Neural cell (in vitro differentiated cells): ENCODE measurements around the gene ADARB2. TPM values are rescaled to one million over a fixed set of nuclear protein-coding genes. Genes with fewer than 3 reads are reported as not detected.

Experiments
- H2AFZ ChIP-seq: fragments of 200-600, 300-800 bp; sonication (generic), shearing (Covaris generic); 2 replicates; pipeline ENCODE4 v1.6.0; 2014; ENCODE audit warnings: low read depth, mild to moderate bottlenecking, antibody characterized with exemption, low read length, moderate library complexity
- H3F3A ChIP-seq: fragments of 200-600 bp; shearing (Covaris generic); 2 replicates; pipeline ENCODE4 v1.6.1; 2016; ENCODE audit warnings: mild to moderate bottlenecking, moderate library complexity, mixed read lengths, antibody characterized with exemption, low read length; ENCODE audit not compliant: insufficient read depth, poor library complexity, severe bottlenecking
- H3K27ac ChIP-seq: fragments of 200-600, 300-800 bp; sonication (generic), shearing (Covaris generic); 2 replicates; pipeline ENCODE4 v1.5.1; 2014; ENCODE audit warnings: mild to moderate bottlenecking, low read length, moderate library complexity
- H3K27me3 ChIP-seq: fragments of 300-800, 200-600 bp; sonication (generic), shearing (Covaris generic); 2 replicates; pipeline ENCODE4 v1.6.0; 2014; ENCODE audit warnings: mild to moderate bottlenecking, low read depth, low read length, moderate library complexity; ENCODE audit not compliant: insufficient read depth
- H3K36me3 ChIP-seq: fragments of 300-800, 200-600 bp; sonication (generic), shearing (Covaris generic); 2 replicates; pipeline ENCODE4 v1.5.1; 2014; ENCODE audit warnings: mild to moderate bottlenecking, antibody characterized with exemption, low read length, moderate library complexity; ENCODE audit not compliant: insufficient read depth
- H3K4me2 ChIP-seq: fragments of 300-800, 200-600 bp; sonication (generic), shearing (Covaris generic); 2 replicates; pipeline ENCODE4 v1.6.0; 2014; ENCODE audit warnings: mild to moderate bottlenecking, low read length
- H3K4me3 ChIP-seq: fragments of 300-800, 200-600 bp; sonication (generic), shearing (Covaris generic); 2 replicates; pipeline ENCODE4 v1.5.1; 2014; ENCODE audit warnings: mild to moderate bottlenecking, low read length, moderate library complexity
- H3K79me2 ChIP-seq: fragments of 200-600 bp; shearing (Covaris generic); replicated peaks from 2 replicates; pipeline ENCODE4 v1.6.0; 2014; ENCODE audit warnings: mild to moderate bottlenecking, low read length, moderate library complexity; ENCODE audit not compliant: insufficient read depth
- H3K9ac ChIP-seq: fragments of 300-800, 200-600 bp; sonication (generic), shearing (Covaris generic); 2 replicates; pipeline ENCODE4 v1.6.1; 2016; ENCODE audit warnings: mild to moderate bottlenecking, low read length, mixed read lengths
- H3K9me2 ChIP-seq: fragments of 200-600 bp; shearing (Covaris generic); 2 replicates; pipeline ENCODE4 v1.6.1; 2016; ENCODE audit warnings: mild to moderate bottlenecking, low read length, mixed read lengths; ENCODE audit not compliant: insufficient read depth
- H3K9me3 ChIP-seq: fragments of 200-600, 300-800 bp; sonication (generic), shearing (Covaris generic); 2 replicates; pipeline ENCODE4 v1.6.1; 2016; ENCODE audit warnings: mild to moderate bottlenecking, mixed run types, low read length, moderate library complexity, mixed read lengths
- H4K20me1 ChIP-seq: fragments of 200-600 bp; shearing (Covaris generic); 2 replicates; pipeline ENCODE4 v1.6.1; 2016; ENCODE audit warnings: mild to moderate bottlenecking, mixed run types; ENCODE audit not compliant: insufficient read depth
- EP300 ChIP-seq: fragments of 450-650 bp; conservative IDR thresholded peaks from 2 replicates; pipeline ENCODE4 v1.6.1; 2014; ENCODE audit warnings: antibody characterized with exemption, mild to moderate bottlenecking, moderate library complexity; ENCODE audit not compliant: poor library complexity, severe bottlenecking
- EZH2 ChIP-seq: fragments of 200-600, 300-800 bp; shearing (Covaris generic), sonication (generic); IDR thresholded peaks from 2 replicates; pipeline ENCODE4 v1.6.1; 2014; ENCODE audit warnings: antibody characterized with exemption, low read length, borderline replicate concordance, mild to moderate bottlenecking; ENCODE audit not compliant: insufficient read depth, poor library complexity, severe bottlenecking
- MXI1 ChIP-seq: fragments of 450-650 bp; conservative IDR thresholded peaks from 2 replicates; pipeline ENCODE4 v1.6.1; 2014; ENCODE audit warnings: antibody characterized with exemption, mild to moderate bottlenecking; ENCODE audit not compliant: poor library complexity, severe bottlenecking
- POLR2AphosphoS5 ChIP-seq: IDR thresholded peaks from 2 replicates; pipeline ENCODE4 v1.6.1; 2012
- RAD21 ChIP-seq: fragments of 450-650 bp; conservative IDR thresholded peaks from 2 replicates; pipeline ENCODE4 v1.6.1; 2014; ENCODE audit warnings: antibody characterized with exemption, mild to moderate bottlenecking, moderate library complexity
- SMC3 ChIP-seq: fragments of 450-650 bp; conservative IDR thresholded peaks from 2 replicates; pipeline ENCODE4 v1.6.1; 2014; ENCODE audit warnings: antibody characterized with exemption, mild to moderate bottlenecking, moderate library complexity; ENCODE audit not compliant: poor library complexity
- TAF1 ChIP-seq: IDR thresholded peaks from 2 replicates; pipeline ENCODE4 v1.6.1; 2012; ENCODE audit warnings: low read depth
- polyA plus RNA-seq: library from polyadenylated mRNA; depleted of rRNA; stranded (reverse); fragments of >200 nt; gene quantifications from 2 replicates; pipeline ENCODE4 v1.2.3, GENCODE V29; 2014
- TF ChIP-seq, protein P1 (sequence below): fragments of 450-650 bp; IDR thresholded peaks from 2 replicates; pipeline ENCODE4 v1.5.1; 2014; ENCODE audit warnings: antibody characterized with exemption, mild to moderate bottlenecking, moderate library complexity; ENCODE audit not compliant: poor library complexity, severe bottlenecking
- TF ChIP-seq, protein P2 (sequence below): IDR thresholded peaks from 2 replicates; pipeline ENCODE4 v1.6.1; 2012; ENCODE audit warnings: borderline replicate concordance

ADARB2 gene
- polyA plus RNA-seq, 1 donor from 2014 or later = 3.6 TPM

DNA sequence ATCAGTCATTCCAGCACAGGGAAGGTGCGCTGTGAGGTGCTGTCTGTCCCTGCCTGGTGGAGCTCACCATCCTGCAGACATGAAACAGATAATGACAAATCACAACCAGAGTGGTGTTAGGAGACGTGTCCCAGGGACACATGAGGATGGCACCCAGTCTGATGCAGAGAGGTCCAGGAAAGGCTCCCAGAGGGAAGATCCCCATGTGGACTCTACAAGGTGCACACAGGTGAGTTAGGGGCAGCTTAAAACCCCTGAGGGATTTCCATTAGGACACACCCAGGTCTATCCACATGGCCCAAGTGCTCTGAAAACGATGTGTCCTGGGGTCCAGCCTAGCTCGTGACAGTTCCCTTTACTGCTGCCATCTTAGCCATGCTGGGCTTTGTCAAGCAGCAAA, 91.4 kb downstream of the ADARB2 start:
- no peaks in the 10 kb centered on the region for H3F3A ChIP-seq
- no peak overlapping the region for H3K4me3 ChIP-seq
- H2AFZ ChIP-seq = no peak overlapping the region
- H3K4me2 ChIP-seq = no peak overlapping the region
- TF ChIP-seq EZH2 = no peak
- no peak for TF ChIP-seq EP300
- TF ChIP-seq SMC3 = no peak
- no peak for TF ChIP-seq TAF1
- TF ChIP-seq, protein P1, sequence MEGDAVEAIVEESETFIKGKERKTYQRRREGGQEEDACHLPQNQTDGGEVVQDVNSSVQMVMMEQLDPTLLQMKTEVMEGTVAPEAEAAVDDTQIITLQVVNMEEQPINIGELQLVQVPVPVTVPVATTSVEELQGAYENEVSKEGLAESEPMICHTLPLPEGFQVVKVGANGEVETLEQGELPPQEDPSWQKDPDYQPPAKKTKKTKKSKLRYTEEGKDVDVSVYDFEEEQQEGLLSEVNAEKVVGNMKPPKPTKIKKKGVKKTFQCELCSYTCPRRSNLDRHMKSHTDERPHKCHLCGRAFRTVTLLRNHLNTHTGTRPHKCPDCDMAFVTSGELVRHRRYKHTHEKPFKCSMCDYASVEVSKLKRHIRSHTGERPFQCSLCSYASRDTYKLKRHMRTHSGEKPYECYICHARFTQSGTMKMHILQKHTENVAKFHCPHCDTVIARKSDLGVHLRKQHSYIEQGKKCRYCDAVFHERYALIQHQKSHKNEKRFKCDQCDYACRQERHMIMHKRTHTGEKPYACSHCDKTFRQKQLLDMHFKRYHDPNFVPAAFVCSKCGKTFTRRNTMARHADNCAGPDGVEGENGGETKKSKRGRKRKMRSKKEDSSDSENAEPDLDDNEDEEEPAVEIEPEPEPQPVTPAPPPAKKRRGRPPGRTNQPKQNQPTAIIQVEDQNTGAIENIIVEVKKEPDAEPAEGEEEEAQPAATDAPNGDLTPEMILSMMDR = no peak
- TF ChIP-seq, protein P2, sequence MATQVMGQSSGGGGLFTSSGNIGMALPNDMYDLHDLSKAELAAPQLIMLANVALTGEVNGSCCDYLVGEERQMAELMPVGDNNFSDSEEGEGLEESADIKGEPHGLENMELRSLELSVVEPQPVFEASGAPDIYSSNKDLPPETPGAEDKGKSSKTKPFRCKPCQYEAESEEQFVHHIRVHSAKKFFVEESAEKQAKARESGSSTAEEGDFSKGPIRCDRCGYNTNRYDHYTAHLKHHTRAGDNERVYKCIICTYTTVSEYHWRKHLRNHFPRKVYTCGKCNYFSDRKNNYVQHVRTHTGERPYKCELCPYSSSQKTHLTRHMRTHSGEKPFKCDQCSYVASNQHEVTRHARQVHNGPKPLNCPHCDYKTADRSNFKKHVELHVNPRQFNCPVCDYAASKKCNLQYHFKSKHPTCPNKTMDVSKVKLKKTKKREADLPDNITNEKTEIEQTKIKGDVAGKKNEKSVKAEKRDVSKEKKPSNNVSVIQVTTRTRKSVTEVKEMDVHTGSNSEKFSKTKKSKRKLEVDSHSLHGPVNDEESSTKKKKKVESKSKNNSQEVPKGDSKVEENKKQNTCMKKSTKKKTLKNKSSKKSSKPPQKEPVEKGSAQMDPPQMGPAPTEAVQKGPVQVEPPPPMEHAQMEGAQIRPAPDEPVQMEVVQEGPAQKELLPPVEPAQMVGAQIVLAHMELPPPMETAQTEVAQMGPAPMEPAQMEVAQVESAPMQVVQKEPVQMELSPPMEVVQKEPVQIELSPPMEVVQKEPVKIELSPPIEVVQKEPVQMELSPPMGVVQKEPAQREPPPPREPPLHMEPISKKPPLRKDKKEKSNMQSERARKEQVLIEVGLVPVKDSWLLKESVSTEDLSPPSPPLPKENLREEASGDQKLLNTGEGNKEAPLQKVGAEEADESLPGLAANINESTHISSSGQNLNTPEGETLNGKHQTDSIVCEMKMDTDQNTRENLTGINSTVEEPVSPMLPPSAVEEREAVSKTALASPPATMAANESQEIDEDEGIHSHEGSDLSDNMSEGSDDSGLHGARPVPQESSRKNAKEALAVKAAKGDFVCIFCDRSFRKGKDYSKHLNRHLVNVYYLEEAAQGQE = no peak
- no peak for TF ChIP-seq MXI1
- no peak for TF ChIP-seq RAD21
- TF ChIP-seq POLR2AphosphoS5 = no peak
- H3K36me3 ChIP-seq = no peaks in the 10 kb centered on the region
- no peaks in the 10 kb centered on the region for H3K27me3 ChIP-seq
- no peaks in the 10 kb centered on the region for H3K9me2 ChIP-seq
- H4K20me1 ChIP-seq = no peaks in the 10 kb centered on the region
- H3K79me2 ChIP-seq = no peaks in the 10 kb centered on the region
- no peaks in the 10 kb centered on the region for H3K9me3 ChIP-seq
- H3K27ac ChIP-seq = no peak overlapping the region
- H3K9ac ChIP-seq = no peak overlapping the region

DNA sequence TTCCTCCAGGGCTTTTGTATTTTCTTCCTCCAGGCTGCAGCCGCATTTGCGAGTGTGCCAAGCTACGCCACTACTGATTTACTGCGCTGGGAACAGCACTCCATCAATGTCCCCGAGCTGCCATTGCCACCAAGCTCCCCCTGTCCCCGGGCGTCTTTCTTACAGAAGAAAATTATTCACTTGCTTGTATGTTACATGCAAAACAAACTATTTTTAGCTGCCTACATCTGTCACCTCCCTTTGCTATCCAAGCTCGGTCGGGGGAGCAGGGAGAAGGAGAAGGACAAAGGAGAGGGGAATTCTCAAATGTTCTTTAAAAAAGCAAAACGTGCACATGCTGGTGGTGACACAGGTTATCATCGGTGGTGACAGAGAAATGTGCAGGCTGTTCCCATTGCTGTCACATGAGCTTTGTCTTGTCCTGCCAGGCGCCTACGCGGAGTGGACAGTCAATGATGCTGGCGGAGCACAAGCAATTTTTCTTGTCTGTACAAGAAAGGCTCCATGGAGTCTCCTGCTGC, 93.1 kb downstream of the ADARB2 start:
- H3K79me2 ChIP-seq = no peaks in the 10 kb centered on the region

More for the DNA sequence above, 93.1 kb downstream of the ADARB2 start:
- H3K4me2 ChIP-seq = peak overlapping the region; percentile 37
- peak overlapping the region; percentile 27 for H3K4me3 ChIP-seq
- no peaks in the 10 kb centered on the region for H3K9me3 ChIP-seq
- no peak overlapping the region for H2AFZ ChIP-seq
- no peaks in the 10 kb centered on the region for H4K20me1 ChIP-seq
- peak overlapping the region; percentile 35 for H3K9ac ChIP-seq
- no peaks in the 10 kb centered on the region for H3K27me3 ChIP-seq
- peak overlapping the region; percentile 66 for H3K27ac ChIP-seq
- no peaks in the 10 kb centered on the region for H3K36me3 ChIP-seq
- TF ChIP-seq EP300 = peak; percentile 85
- TF ChIP-seq, protein P2 = peak; percentile 45
- TF ChIP-seq RAD21 = peak; percentile 39
- TF ChIP-seq POLR2AphosphoS5 = peak; percentile 46
- TF ChIP-seq SMC3 = no peak
- no peak for TF ChIP-seq MXI1
- TF ChIP-seq, protein P1 = peak; percentile 19
- no peak for TF ChIP-seq TAF1
- TF ChIP-seq EZH2 = no peak
- no peaks in the 10 kb centered on the region for H3K9me2 ChIP-seq
- H3F3A ChIP-seq = no peaks in the 10 kb centered on the region
